IMR-90 (cell line): Measurements from ENCODE around the gene TNNT1. TPM values are rescaled to one million over a fixed set of nuclear protein-coding genes. Genes with fewer than 3 reads are reported as not detected.

Experiments used
- ATAC-seq: fragments of 200-7000 bp; cut with Tn5 transposase; 2 replicates; pipeline ENCODE4 v1.9.1; 2020; ENCODE audit warnings: low read depth, mild to moderate bottlenecking, moderate library complexity
- BruUV-seq: library from RNA; stranded (reverse); fragments of 400-500 nt; replicated peaks from 2 replicates; lab custom pipeline; 2021; lab: Mats Ljungman, UMichigan
- CTCF ChIA-PET: fragments of 300-600 bp; formaldehyde crosslinking; extraction: SDS; loops from one replicate; lab custom pipeline; 2021; ENCODE audit warnings: antibody characterized with exemption; lab: Yijun Ruan, JAX
- POLR2A ChIA-PET: fragments of 300-600 bp; sonication (Branson Sonifier 250); formaldehyde crosslinking; loops from one replicate; lab custom pipeline; 2022; ENCODE audit warnings: antibody characterized with exemption; ENCODE audit not compliant: unreplicated experiment; lab: Charles Lee
- DNase-seq: peaks from one replicate; pipeline ENCODE4 v3.0.0; 2013
- H2AFZ ChIP-seq: replicated peaks from 2 replicates; pipeline ENCODE3; 2013; ENCODE audit warnings: low read length, mild to moderate bottlenecking; ENCODE audit not compliant: poor library complexity
- H2AK5ac ChIP-seq: 2 replicates; pipeline ENCODE4 v1.6.1; 2013; ENCODE audit warnings: low read depth, low read length, inconsistent platforms
- H2AK9ac ChIP-seq: replicated peaks from 2 replicates; pipeline ENCODE3; 2013; ENCODE audit warnings: mild to moderate bottlenecking, low read depth, low read length, moderate library complexity; ENCODE audit not compliant: poor library complexity
- H2BK120ac ChIP-seq: 2 replicates; pipeline ENCODE4 v1.6.1; 2013; ENCODE audit warnings: low read depth, low read length, inconsistent platforms
- H2BK15ac ChIP-seq: 3 replicates; pipeline ENCODE4 v1.6.1; 2013; ENCODE audit warnings: low read depth, low read length, inconsistent platforms
- H2BK20ac ChIP-seq: 2 replicates; pipeline ENCODE4 v1.6.1; 2013; ENCODE audit warnings: low read depth, mild to moderate bottlenecking, inconsistent platforms, low read length, moderate library complexity
- H2BK5ac ChIP-seq: 2 replicates; pipeline ENCODE4 v1.6.1; 2013; ENCODE audit warnings: mild to moderate bottlenecking, low read depth, low read length, inconsistent platforms; ENCODE audit not compliant: poor library complexity, severe bottlenecking
- H3K14ac ChIP-seq: replicated peaks from 2 replicates; pipeline ENCODE4 v1.6.1; 2013; ENCODE audit warnings: low read depth, low read length, inconsistent platforms
- H3K18ac ChIP-seq: 2 replicates; pipeline ENCODE4 v1.6.1; 2013; ENCODE audit warnings: low read depth, low read length, control low read depth
- H3K23ac ChIP-seq: 2 replicates; pipeline ENCODE4 v1.6.1; 2013; ENCODE audit warnings: low read depth, low read length, inconsistent platforms
- H3K27ac ChIP-seq: 2 replicates; pipeline ENCODE4 v1.5.1; 2013; ENCODE audit warnings: mild to moderate bottlenecking, control low read depth, low read length; ENCODE audit not compliant: insufficient read depth
- H3K27me3 ChIP-seq: 2 replicates; pipeline ENCODE4 v1.6.1; 2013; ENCODE audit warnings: low read length; ENCODE audit not compliant: control insufficient read depth, insufficient read depth
- H3K36me3 ChIP-seq: 2 replicates; pipeline ENCODE4 v1.6.1; 2013; ENCODE audit warnings: low read length, mixed read lengths; ENCODE audit not compliant: control insufficient read depth, insufficient read depth
- H3K4ac ChIP-seq: 2 replicates; pipeline ENCODE4 v1.6.1; 2013; ENCODE audit warnings: low read depth, low read length, inconsistent platforms
- H3K4me1 ChIP-seq: 2 replicates; pipeline ENCODE4 v1.6.1; 2013; ENCODE audit warnings: low read length, mixed read lengths; ENCODE audit not compliant: control insufficient read depth, insufficient read depth
- H3K4me2 ChIP-seq: 2 replicates; pipeline ENCODE4 v1.6.1; 2013; ENCODE audit warnings: low read depth, mild to moderate bottlenecking, control low read depth, low read length, moderate library complexity
- H3K4me3 ChIP-seq: 2 replicates; pipeline ENCODE4 v1.5.1; 2013; ENCODE audit warnings: low read depth, mild to moderate bottlenecking, control low read depth, low read length, moderate library complexity; ENCODE audit not compliant: insufficient read depth
- H3K56ac ChIP-seq: 2 replicates; pipeline ENCODE4 v1.6.1; 2013; ENCODE audit warnings: low read length, inconsistent platforms; ENCODE audit not compliant: insufficient read depth; ENCODE audit errors: extremely low read depth
- H3K79me1 ChIP-seq, 2 experiments: 2 replicates each; pipeline ENCODE4 v1.6.1; 2013; ENCODE audit warnings: low read length in 2 of 2, inconsistent platforms in 1 of 2, low read depth in 1 of 2
- H3K9ac ChIP-seq: 2 replicates; pipeline ENCODE4 v1.6.1; 2013; ENCODE audit warnings: low read depth, low read length, control low read depth
- H3K9me1 ChIP-seq: 2 replicates; pipeline ENCODE4 v1.6.1; 2013; ENCODE audit warnings: low read length, inconsistent platforms; ENCODE audit not compliant: insufficient read depth
- H3K9me3 ChIP-seq: 2 replicates; pipeline ENCODE4 v1.6.1; 2013; ENCODE audit warnings: low read length; ENCODE audit not compliant: control insufficient read depth, insufficient read depth
- H4K20me1 ChIP-seq: 2 replicates; pipeline ENCODE4 v1.6.1; 2013; ENCODE audit warnings: low read length, inconsistent platforms; ENCODE audit not compliant: insufficient read depth
- H4K5ac ChIP-seq: 2 replicates; pipeline ENCODE4 v1.6.1; 2013; ENCODE audit warnings: mild to moderate bottlenecking, low read depth, low read length, control low read depth
- H4K8ac ChIP-seq, 2 experiments: 2 replicates each; pipeline ENCODE4 v1.6.1; 2013; ENCODE audit warnings: low read depth in 2 of 2, low read length in 2 of 2, control low read depth in 1 of 2, inconsistent platforms in 1 of 2
- H4K91ac ChIP-seq: 2 replicates; pipeline ENCODE4 v1.6.1; 2013; ENCODE audit warnings: low read depth, low read length, inconsistent platforms; ENCODE audit not compliant: insufficient read depth
- BHLHE40 ChIP-seq: fragments of 150-350 bp; IDR thresholded peaks from 2 replicates; pipeline ENCODE4 v1.6.1; 2016; ENCODE audit warnings: mild to moderate bottlenecking, low read depth, low read length
- CEBPB ChIP-seq: IDR thresholded peaks from 2 replicates; pipeline ENCODE4 v1.6.1; 2012; ENCODE audit warnings: low read depth, low read length, improper control_type of control experiment
- ELK1 ChIP-seq: fragments of 150-350 bp; IDR thresholded peaks from 2 replicates; pipeline ENCODE4 v1.6.1; 2016; ENCODE audit warnings: low read depth, mild to moderate bottlenecking, low read length, moderate library complexity, borderline replicate concordance
- MAFK ChIP-seq: IDR thresholded peaks from 2 replicates; pipeline ENCODE4 v1.6.1; 2012; ENCODE audit warnings: low read depth, low read length, improper control_type of control experiment
- MAZ ChIP-seq: IDR thresholded peaks from 2 replicates; pipeline ENCODE4 v1.6.1; 2012; ENCODE audit warnings: low read depth, mild to moderate bottlenecking, low read length, improper control_type of control experiment, moderate library complexity, borderline replicate concordance
- NFE2L2 ChIP-seq: fragments of 150-350 bp; IDR thresholded peaks from 2 replicates; pipeline ENCODE4 v1.6.1; 2016; ENCODE audit warnings: low read depth, mild to moderate bottlenecking, low read length
- POLR2A ChIP-seq: IDR thresholded peaks from 2 replicates; pipeline ENCODE4 v1.6.1; 2012; ENCODE audit warnings: mild to moderate bottlenecking, low read depth, low read length
- RAD21 ChIP-seq: IDR thresholded peaks from 2 replicates; pipeline ENCODE4 v1.6.1; 2012; ENCODE audit warnings: low read length, improper control_type of control experiment
- RCOR1 ChIP-seq: IDR thresholded peaks from 2 replicates; pipeline ENCODE4 v1.6.1; 2012; ENCODE audit warnings: mild to moderate bottlenecking, low read length, improper control_type of control experiment; ENCODE audit not compliant: insufficient replicate concordance
- USF2 ChIP-seq: fragments of 150-350 bp; IDR thresholded peaks from 2 replicates; pipeline ENCODE4 v1.6.1; 2017; ENCODE audit warnings: mild to moderate bottlenecking, antibody characterized with exemption, low read length, low read depth
- WGBS, 2 experiments: methylation state at CpG; one replicate each; pipeline versions ENCODE4 v1.1.5 to v1.1.7; 2013; ENCODE audit warnings: missing lambda C conversion rate in 2 of 2; ENCODE audit not compliant: insufficient read length in 1 of 2; ENCODE audit errors: extremely low coverage in 2 of 2; 5-methylcytosine and 5-hydroxymethylcytosine counted together
- dilution Hi-C: fragments of 300-500 bp; cut with HindIII; formaldehyde crosslinking; loops from one replicate; pipeline ENCODE4 v1.14.3; 2018; ENCODE audit warnings: low sequenced_read_pairs; ENCODE audit not compliant: unreplicated experiment
- in situ Hi-C: fragments of 300-500 bp; cut with MboI; formaldehyde crosslinking; loops from 3 replicates; pipeline ENCODE4 v1.14.3; 2019; ENCODE audit warnings: low sequenced_read_pairs, inconsistent platforms, mixed read lengths
- intact Hi-C: fragments of 100-400 bp; cut with micrococcal nuclease; formaldehyde crosslinking; loops from 2 replicates; pipeline ENCODE4 v1.10.0; 2022
- polyA plus RNA-seq, 3 experiments: library from polyadenylated mRNA; depleted of rRNA; stranded (reverse); fragments of >200 nt; gene quantifications; 2 replicates each; pipeline ENCODE4 v1.2.3, GENCODE V29; 2012; ENCODE audit warnings: low replicate concordance in 1 of 3
- total RNA-seq: library from RNA; depleted of rRNA; stranded (reverse); fragments of >200 nt; gene quantifications from 2 replicates; pipeline ENCODE4 v1.2.3, GENCODE V29; 2012
- TF ChIP-seq, protein P1 (sequence below): conservative IDR thresholded peaks from 2 replicates; pipeline ENCODE4 v1.5.1; 2012; ENCODE audit warnings: mild to moderate bottlenecking, low read depth, low read length, improper control_type of control experiment

The TNNT1 gene
- total and polyA plus RNA-seq, 2 of the 4 experiments (the other 2 are of a cell fraction), result 1.3 to 2.6 TPM

DNA sequence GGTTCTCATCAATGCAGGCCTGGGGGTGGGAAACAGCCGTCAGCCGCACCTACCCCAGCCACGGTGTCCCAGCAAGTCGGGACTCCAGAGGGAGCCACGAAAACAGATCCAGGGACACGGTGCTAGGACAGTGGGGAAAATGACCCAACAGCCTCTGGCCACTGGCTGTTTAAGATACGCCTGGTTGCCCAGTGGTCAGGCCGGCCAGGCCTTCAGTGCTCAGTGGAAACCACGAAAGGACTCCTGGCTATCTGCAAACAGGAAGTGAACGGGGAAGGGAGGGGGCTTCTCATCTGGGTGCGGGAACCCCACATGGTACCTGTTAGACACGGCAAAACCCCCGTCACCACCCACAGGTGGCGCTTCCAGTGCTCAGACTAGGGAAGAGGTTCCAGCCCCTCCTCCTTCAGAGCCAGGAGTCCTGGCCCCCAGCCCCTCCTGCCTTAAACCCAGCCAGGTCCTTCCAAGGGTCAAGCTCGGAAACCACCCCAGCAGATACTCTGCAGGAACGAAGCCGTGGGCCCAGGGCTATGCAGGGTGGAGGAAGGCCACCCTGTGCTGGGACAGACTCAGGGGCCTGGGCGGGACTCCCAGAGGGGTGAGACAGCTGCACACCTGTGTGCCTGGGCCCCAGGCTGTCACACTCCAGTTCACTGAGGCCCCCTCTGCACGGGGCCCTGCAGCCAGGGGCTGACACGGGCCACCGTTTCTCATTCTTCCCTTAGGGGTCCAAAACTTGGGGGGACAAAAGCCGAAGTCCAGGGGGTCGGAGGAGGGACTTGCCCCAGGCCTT, 36.0 kb downstream of the TNNT1 start:
- Histone ChIP-seq H3K9me1 (peaks cover 3% of the 10 kb centered on the region), H3K23ac (no peak overlapping the region), H3K27me3 (no peaks in the 10 kb centered on the region), H4K8ac (no peak overlapping the region), H2BK5ac (no peak overlapping the region), H3K79me1 (peaks cover 19 to 71% of the 10 kb centered on the region in 2 experiments), H3K4me2 (no peak overlapping the region), H3K9ac (no peak overlapping the region), H2BK20ac (no peak overlapping the region), H3K18ac (no peak overlapping the region), H3K36me3 (peaks cover 22% of the 10 kb centered on the region), H2AK5ac (no peak overlapping the region), H3K4ac (no peak overlapping the region), H3K4me3 (no peak overlapping the region), H3K14ac (no peak overlapping the region), H2BK15ac (no peak overlapping the region), H4K91ac (no peak overlapping the region), H3K56ac (no peak overlapping the region), H3K4me1 (peaks cover 13% of the 10 kb centered on the region), H2BK120ac (no peak overlapping the region), H2AFZ (no peak overlapping the region), H3K27ac (no peak overlapping the region), H3K9me3 (no peaks in the 10 kb centered on the region), H4K20me1 (peaks cover 73% of the 10 kb centered on the region), H2AK9ac (peak overlapping the region; percentile 73), H4K5ac (no peak overlapping the region)
- dilution Hi-C loops, result no loop called here
- DNase-seq (no peak), ATAC-seq (no peak)
- in situ Hi-C loops, result loop anchor here (25.0 kb wide), 1 partner anchor 524 kb away; the partner anchor contains the start of genes CCDC106, ZNF580 and ZNF581
- BruUV-seq, result no TSS peak
- CTCF ChIA-PET, result interaction anchor here (0.6 kb wide), 1 partner anchor 25 kb away, joined by 3 read pairs; no protein-coding TSS in a partner anchor
- no peak for TF ChIP-seq ELK1
- TF ChIP-seq MAZ, result no peak
- TF ChIP-seq NFE2L2, result no peak
- no peak for TF ChIP-seq USF2
- TF ChIP-seq RCOR1, result no peak
- no peak for TF ChIP-seq RAD21
- TF ChIP-seq CEBPB, result no peak
- TF ChIP-seq, protein P1, sequence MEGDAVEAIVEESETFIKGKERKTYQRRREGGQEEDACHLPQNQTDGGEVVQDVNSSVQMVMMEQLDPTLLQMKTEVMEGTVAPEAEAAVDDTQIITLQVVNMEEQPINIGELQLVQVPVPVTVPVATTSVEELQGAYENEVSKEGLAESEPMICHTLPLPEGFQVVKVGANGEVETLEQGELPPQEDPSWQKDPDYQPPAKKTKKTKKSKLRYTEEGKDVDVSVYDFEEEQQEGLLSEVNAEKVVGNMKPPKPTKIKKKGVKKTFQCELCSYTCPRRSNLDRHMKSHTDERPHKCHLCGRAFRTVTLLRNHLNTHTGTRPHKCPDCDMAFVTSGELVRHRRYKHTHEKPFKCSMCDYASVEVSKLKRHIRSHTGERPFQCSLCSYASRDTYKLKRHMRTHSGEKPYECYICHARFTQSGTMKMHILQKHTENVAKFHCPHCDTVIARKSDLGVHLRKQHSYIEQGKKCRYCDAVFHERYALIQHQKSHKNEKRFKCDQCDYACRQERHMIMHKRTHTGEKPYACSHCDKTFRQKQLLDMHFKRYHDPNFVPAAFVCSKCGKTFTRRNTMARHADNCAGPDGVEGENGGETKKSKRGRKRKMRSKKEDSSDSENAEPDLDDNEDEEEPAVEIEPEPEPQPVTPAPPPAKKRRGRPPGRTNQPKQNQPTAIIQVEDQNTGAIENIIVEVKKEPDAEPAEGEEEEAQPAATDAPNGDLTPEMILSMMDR, result no peak
- TF ChIP-seq MAFK, result no peak
- TF ChIP-seq POLR2A, result no peak
- no peak for TF ChIP-seq BHLHE40
- intact Hi-C loops, result no loop called here
- WGBS, 2 experiments, result 95% methylated on average over 7 of the region's 23 CpGs; no CpG with 5 or more reads in 1 of the 2 experiments
- POLR2A ChIA-PET, result no interaction called here
